D721Med (cell line): ENCODE results near the gene SMYD2.
A peak's percentile ranks its signal among the peaks of the same experiment; 100 is the strongest.

Source experiments
- DNase-seq: peaks from one replicate; pipeline ENCODE4 v3.0.0; 2011; ENCODE audit warnings: low spot score; ENCODE audit not compliant: insufficient read length
- FAIRE-seq: peaks from 2 replicates; lab custom pipeline; 2011; peaks lifted over from hg19 to GRCh38; lab: Jason Lieb, UNC
- CTCF ChIP-seq: IDR thresholded peaks from 2 replicates; pipeline ENCODE4 v1.5.1; 2012; ENCODE audit warnings: mild to moderate bottlenecking, control low read depth; ENCODE audit not compliant: insufficient read depth; ENCODE audit errors: missing control alignments

The SMYD2 gene

GRCh38 chr1:214370615-214371014 is 89.7 kb downstream of the SMYD2 start:
- TF ChIP-seq CTCF = no peak
- FAIRE-seq (no peak), DNase-seq (no peak)

- DNase-seq (no peak), FAIRE-seq (no peak)
- no peak for TF ChIP-seq CTCF
These were observed 91.1 kb downstream of the SMYD2 start for GRCh38 chr1:214372092-214372491.

- no peak for TF ChIP-seq CTCF
- peak; percentile 44 for FAIRE-seq
These were observed 96.5 kb downstream of the SMYD2 start for GRCh38 chr1:214377485-214377884.

GRCh38 chr1:214377886-214378285 is 96.9 kb downstream of the SMYD2 start:
- DNase-seq = no peak
- no peak for TF ChIP-seq CTCF
- no peak for FAIRE-seq

More at GRCh38 chr1:214377485-214377884, 96.5 kb downstream of the SMYD2 start:
- no peak for DNase-seq

GRCh38 chr1:214378492-214378891 is 97.5 kb downstream of the SMYD2 start:
- DNase-seq (no peak), FAIRE-seq (no peak)
- TF ChIP-seq CTCF = no peak

GRCh38 chr1:214379236-214379970 is 98.4 kb downstream of the SMYD2 start:
- no peak for FAIRE-seq
- DNase-seq = no peak
- no peak for TF ChIP-seq CTCF

GRCh38 chr1:214380396-214380795 is 99.4 kb downstream of the SMYD2 start:
- FAIRE-seq = no peak
- DNase-seq = no peak
- TF ChIP-seq CTCF = no peak
